NCI-H128 (cell line): ENCODE measurements around the gene SF3A1.

Experiments
- DNase-seq: peaks from one replicate; lab custom pipeline; 2025; ENCODE audit not compliant: unreplicated experiment; lab: John Stamatoyannopoulos, UW

SF3A1 gene

GRCh38 chr22:30289141-30289979 is 67.3 kb downstream of the SF3A1 start, which contains the start of gene CASTOR1:
Gene CASTOR1, minus strand, starts transcription at chr22:30289505. Its CDS starts 8 bp downstream, at chr22:30289497.
- peak; percentile 83 for DNase-seq

GRCh38 chr22:30288419-30289140 is 68.1 kb downstream of the SF3A1 start:
- DNase-seq = no peak

- peak; percentile 3 for DNase-seq
Measured at GRCh38 chr22:30287648-30288418, 68.9 kb downstream of the SF3A1 start.

- no peak for DNase-seq
Measured at GRCh38 chr22:30286813-30287647, 69.7 kb downstream of the SF3A1 start.

- DNase-seq = no peak
Measured at GRCh38 chr22:30286331-30286730, 70.4 kb downstream of the SF3A1 start.

- DNase-seq = no peak
Measured at GRCh38 chr22:30285846-30286200, 70.9 kb downstream of the SF3A1 start.

GRCh38 chr22:30285176-30285845 is 71.4 kb downstream of the SF3A1 start:
- no peak for DNase-seq

- DNase-seq = no peak
Measured at GRCh38 chr22:30284666-30285065, 72.0 kb downstream of the SF3A1 start.

- DNase-seq = no peak
Measured at GRCh38 chr22:30284172-30284571, 72.5 kb downstream of the SF3A1 start.

- no peak for DNase-seq
Measured at GRCh38 chr22:30283342-30283741, 73.4 kb downstream of the SF3A1 start.

GRCh38 chr22:30282616-30283046 is 74.1 kb downstream of the SF3A1 start:
- DNase-seq = no peak
